ENCODE measurements around the gene NLRP12.

GRCh38 chr19:53795019-53795418 lies 29.1 kb downstream of the NLRP12 start:
- TF ChIP-seq, protein P1, sequence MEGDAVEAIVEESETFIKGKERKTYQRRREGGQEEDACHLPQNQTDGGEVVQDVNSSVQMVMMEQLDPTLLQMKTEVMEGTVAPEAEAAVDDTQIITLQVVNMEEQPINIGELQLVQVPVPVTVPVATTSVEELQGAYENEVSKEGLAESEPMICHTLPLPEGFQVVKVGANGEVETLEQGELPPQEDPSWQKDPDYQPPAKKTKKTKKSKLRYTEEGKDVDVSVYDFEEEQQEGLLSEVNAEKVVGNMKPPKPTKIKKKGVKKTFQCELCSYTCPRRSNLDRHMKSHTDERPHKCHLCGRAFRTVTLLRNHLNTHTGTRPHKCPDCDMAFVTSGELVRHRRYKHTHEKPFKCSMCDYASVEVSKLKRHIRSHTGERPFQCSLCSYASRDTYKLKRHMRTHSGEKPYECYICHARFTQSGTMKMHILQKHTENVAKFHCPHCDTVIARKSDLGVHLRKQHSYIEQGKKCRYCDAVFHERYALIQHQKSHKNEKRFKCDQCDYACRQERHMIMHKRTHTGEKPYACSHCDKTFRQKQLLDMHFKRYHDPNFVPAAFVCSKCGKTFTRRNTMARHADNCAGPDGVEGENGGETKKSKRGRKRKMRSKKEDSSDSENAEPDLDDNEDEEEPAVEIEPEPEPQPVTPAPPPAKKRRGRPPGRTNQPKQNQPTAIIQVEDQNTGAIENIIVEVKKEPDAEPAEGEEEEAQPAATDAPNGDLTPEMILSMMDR (conservative IDR thresholded peaks at IDR 0.05 in 1 of 2, IDR thresholded peaks at IDR 0.05 in 1 of 2; ENCODE audit: low read depth in 1 of 2, low read length in 2 of 2): no peak
- no peak for TF ChIP-seq EZH2 (IDR thresholded peaks at IDR 0.05; ENCODE audit: low read length, missing control alignments)
